ENCODE data around the gene CRYBA2.

Gene CRYBA2

GRCh38 chr2:218993345-218994315 lies at the start of gene CRYBA2:
Gene CRYBA2 (minus strand): TSS chr2:218993422. CDS start chr2:218993176, 246 bp downstream.
- peak; percentile 60 for DNase-seq

- DNase-seq: no peak
Measured at GRCh38 chr2:219042750-219043149, 49.5 kb upstream of the CRYBA2 start.

GRCh38 chr2:219042157-219042556 lies 48.9 kb upstream of the CRYBA2 start:
- no peak for DNase-seq

DNA sequence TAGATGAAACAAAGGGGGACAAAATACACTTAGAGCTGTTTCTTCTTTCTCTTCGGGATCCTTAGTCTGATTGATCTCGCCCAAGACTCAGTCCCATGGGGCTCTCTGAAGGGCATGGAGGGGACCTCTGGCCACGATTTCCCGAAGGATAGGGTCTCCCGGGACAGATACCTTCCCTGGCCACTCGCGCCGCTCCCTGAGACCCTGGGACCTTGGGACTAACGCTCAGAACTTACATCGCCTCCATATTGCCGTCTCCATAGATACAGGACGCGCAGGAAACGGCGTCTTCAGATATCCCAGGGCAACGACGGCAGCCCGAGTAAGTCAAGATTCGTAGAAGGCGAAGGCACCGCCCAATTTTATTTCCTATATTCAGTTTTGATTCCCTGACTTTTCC lies 48.0 kb upstream of the CRYBA2 start, which contains the start of gene CFAP65:
Gene CFAP65 (minus strand): TSS at position 265 of the 400 bp plus-strand sequence. CDS start 2,468 bp downstream, outside the sequence.
- no peak for DNase-seq

- DNase-seq: no peak
Measured at GRCh38 chr2:219038600-219038999, 45.4 kb upstream of the CRYBA2 start.

DNA sequence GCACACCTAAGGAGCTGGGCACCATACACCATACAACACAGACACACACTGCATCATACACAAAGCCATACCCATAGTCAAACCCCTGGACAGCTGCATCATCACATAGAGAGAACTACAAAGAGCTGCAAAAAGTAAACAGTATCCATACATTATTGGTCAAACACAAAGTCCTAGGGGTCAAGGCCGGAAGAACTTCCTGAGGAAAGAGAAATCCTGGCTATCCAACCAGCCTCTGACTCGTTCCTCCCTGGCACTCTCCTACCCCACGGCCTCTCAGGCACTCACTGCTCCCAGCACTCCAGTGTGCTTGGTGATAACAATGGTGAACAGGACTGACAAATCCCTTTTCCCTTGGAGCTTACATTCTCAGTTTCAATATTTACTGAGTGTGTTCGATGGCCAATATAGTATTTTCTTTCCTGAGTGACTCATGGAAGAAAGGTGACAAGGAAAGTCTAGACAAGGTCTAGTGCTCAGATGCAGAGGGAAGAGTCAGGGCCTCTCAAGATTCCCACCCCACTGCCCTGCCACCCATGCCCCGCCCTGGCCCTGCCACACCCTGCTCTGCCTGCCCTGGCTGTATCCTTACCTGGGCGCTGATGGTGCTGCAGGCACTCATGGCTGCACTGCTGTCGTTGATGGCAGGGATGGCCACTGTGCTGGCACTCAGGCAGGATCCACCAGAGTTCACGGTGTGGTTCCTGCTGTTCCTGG lies 44.7 kb upstream of the CRYBA2 start:
- no peak for DNase-seq

DNA sequence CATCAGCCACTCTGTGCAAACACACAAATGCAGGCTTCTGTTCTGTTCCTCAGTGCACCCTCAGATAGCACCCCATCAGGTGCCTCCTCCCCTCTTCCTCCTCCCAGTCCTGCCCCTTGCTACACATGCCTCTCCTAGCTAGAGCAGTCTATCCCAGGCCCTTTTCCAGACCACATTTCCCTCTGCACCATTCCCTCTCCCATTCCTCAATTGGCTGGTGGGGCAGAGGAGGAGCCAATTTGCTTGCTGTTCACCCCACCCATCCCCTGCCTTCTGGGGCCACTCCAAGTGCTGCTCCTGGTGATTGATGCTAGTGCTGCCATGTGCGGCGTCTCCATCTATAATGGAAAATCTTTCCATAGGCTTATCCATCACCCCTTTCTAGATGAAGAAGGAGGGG lies 42.7 kb upstream of the CRYBA2 start:
- DNase-seq: no peak

- DNase-seq: no peak
Measured at GRCh38 chr2:219034823-219035222, 41.6 kb upstream of the CRYBA2 start.

DNA sequence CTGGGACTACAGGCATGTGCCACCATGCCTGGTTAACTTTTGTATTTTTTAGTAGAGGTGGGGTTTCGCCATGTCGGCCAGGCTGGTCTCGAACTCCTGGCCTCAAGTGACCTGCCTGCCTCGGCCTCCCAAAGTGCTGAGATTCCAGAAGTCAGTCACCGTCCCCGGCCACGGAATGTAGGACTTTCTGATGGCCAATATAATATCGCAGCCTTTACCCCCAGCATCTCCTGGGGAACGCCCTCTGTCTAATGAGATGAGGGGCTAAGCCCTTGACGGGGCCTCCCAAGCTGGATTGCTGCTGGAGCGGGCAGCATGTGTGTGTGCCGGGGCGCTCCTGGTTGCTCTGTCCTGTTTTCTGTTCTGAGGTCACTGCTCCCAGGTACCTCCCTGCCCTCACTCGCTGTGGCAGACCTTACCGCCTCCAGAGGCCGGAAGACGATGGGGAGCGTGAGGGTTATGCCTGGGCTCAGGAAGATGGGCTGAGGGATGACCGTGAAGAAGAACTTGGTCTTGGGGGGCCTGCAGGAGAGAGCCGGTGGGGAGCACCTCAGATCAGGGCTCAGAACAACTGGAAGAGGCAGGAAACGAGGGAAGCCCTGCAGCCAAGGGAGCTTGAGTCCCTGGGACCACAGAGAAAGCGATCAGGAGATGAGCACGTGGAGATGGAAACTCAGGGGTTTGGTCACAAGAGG lies 39.0 kb upstream of the CRYBA2 start:
- DNase-seq: no peak

- no peak for DNase-seq
Measured at GRCh38 chr2:219031005-219031738, 38.0 kb upstream of the CRYBA2 start.

GRCh38 chr2:219030177-219030940 lies 37.1 kb upstream of the CRYBA2 start:
- no peak for DNase-seq

GRCh38 chr2:219029829-219030165 lies 36.6 kb upstream of the CRYBA2 start:
- peak; percentile 72 for DNase-seq

- DNase-seq: no peak
Measured at GRCh38 chr2:219028996-219029828, 36.0 kb upstream of the CRYBA2 start.

GRCh38 chr2:219028141-219028540 lies 34.9 kb upstream of the CRYBA2 start:
- no peak for DNase-seq

- no peak for DNase-seq
Measured at GRCh38 chr2:219027511-219028055, 34.4 kb upstream of the CRYBA2 start.

DNA sequence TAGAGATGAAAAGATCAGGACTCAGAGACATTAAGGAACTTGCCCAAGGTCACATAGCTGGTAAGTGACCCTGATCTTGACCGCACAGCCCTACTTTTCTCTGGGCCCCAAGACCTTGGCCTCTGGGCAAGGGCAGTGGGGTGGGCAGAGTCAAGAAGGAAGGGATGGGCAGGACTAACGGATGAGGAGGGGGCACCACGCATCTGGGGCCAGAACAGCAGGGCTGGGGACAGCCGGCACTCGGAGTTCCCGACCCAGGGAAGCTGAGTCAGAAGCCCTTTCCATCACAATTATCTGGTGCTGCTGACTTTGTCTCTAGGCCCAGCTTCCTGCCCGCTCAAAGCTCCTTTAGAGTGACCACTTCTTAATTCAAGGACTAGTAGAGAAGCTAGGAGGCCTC lies 33.7 kb upstream of the CRYBA2 start:
- no peak for DNase-seq

GRCh38 chr2:219025637-219026585 lies 32.7 kb upstream of the CRYBA2 start:
- no peak for DNase-seq

DNA sequence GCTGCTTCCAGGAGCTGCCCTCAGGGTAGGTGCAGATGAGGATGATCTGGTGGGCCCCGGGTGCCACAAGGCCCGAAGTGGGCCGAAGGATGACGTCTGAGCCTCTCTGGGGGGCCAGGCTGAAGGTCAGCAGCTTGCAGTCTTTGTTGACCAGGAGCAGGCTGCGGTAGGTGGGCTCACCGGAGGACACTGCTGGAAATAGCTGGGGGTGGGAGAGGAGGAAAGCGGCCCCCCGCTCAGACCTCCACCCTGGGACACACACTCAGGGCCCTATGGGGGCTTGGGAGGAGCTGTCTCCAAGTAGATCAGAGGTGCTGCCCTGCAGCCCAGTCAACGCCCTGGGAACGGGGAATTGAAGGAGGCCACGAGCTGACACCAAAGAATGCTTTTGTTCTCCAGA lies 30.8 kb upstream of the CRYBA2 start:
- DNase-seq: no peak

GRCh38 chr2:219023045-219023605 lies 29.9 kb upstream of the CRYBA2 start:
- no peak for DNase-seq

All from RPMI8226 (cell line).